ENCODE data around the gene SNRNP70. TPM values are rescaled to one million over a fixed set of nuclear protein-coding genes. Genes with fewer than 3 reads are reported as not detected.
"Not testable (repeated sequence)": the region's sequence is repeated elsewhere in the genome, so short reads cannot be mapped to it uniquely, and the experiment has no call there.

Gene SNRNP70
- total and polyA plus RNA-seq, 2 donors: 166 to 191 TPM

DNA sequence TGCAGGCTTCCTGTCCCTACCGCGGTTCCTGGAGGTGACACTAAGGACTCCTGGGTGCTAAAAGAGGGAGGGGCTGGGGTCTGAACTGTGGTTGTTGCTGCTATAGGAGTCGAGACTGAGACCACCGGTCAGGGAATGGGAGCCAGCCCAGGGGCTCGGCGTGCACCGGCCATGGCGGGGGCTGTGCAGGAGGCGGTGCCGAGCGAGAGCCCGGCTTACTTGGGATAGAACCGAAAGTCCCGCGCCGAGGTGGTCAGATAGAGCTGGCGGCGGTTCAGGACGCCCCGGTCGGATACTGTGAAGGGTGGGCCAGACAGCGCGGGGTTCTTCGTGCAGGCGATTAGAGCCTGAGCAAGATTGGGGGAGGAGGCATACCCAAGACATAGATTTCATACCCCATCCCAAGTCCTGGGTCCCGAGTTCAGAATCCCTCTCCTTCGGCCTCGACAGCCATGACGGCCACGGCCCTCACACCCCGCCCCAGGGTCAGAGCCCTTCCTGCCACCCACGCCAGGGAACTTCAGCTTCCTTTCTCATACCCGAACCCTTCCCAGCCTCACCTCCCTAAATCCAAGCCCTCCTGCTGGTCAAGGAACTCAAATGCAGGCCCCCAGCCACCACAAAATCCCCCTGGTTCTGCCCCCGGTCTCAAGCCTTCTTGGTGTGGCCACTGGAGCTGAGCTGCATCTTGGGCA lies 28.2 kb upstream of the SNRNP70 start:
- not testable (repeated sequence) for DNase-seq (ENCODE audit: extremely low spot score); H3K36me3 ChIP-seq (ENCODE audit: insufficient read depth); H3K27ac ChIP-seq (ENCODE audit: low read depth); H3K4me1 ChIP-seq (ENCODE audit: insufficient read depth)
- 3% methylated on average over 34 of the region's 34 CpGs for WGBS
- peak overlapping the region; percentile 46 for H3K4me3 ChIP-seq (ENCODE audit: low read depth, low read length)

DNA sequence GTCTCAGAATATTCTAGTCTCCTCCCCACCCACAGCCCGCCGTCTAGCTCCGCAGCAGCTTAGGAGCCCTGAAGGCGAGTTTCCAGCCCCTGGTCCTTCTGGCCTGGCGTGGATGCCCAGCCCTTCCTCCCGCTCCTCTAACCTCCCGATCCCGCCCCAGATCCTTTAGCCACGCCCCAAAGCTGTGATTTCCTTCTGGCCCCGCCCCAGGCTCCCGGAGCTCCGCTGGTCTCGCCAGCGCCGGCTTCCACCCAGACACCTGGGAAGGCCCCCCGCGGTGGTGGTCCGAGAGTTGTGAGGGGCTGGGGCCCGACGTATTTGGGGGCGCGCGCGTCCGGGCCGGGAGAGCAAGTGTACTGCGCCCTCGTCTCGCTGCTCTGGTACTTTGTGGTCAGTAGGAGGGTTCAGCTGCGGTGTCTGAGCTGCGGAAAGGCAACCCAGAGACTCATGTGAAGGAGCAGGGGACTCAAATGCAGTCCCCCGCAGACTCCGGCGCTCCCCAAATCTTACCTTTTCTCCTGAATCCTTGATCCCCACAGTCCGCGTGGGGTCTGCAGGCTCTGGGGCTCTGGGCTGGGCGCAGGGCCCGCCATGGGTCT lies 27.5 kb upstream of the SNRNP70 start, which contains the start of gene CGB7:
Gene CGB7 (minus strand): TSS at position 114 of the 599 bp plus-strand sequence. CDS start 2,374 bp downstream, outside the sequence.
- 5% methylated on average over 38 of the region's 38 CpGs for WGBS
- Histone ChIP-seq H3K4me1 (ENCODE audit: insufficient read depth) (no peaks in the 10 kb centered on the region), H3K27ac (ENCODE audit: low read depth) (no peak within 1 kb of the TSS), H3K36me3 (ENCODE audit: insufficient read depth) (no peaks in the 10 kb centered on the region), H3K4me3 (ENCODE audit: low read depth, low read length) (peak within 1 kb of the TSS; percentile 46)
- DNase-seq (ENCODE audit: extremely low spot score): no peak

DNA sequence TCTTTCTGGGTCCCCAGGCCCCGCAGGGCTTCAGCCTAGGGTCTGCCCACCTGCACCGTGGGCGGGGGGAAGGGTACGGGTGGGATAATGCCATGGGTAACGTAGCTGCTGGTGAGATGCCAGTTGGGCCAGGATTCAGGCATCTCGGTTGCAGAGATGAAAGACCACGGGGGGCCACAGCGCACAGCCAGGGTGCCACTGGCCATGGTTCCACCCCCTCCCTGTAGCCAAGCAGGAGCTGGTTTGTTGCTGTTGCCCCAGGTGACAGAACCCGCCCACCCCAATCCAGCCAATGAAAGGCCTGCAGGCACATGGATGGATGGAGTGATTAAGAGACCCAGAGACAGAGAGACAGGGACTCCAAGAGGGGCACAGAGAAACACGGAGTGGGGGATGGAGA lies 26.7 kb upstream of the SNRNP70 start:
- Histone ChIP-seq H3K36me3 (ENCODE audit: insufficient read depth) (no peaks in the 10 kb centered on the region), H3K4me3 (ENCODE audit: low read depth, low read length) (no peak overlapping the region), H3K27ac (ENCODE audit: low read depth) (no peak overlapping the region), H3K4me1 (ENCODE audit: insufficient read depth) (no peaks in the 10 kb centered on the region)
- WGBS: 35% methylated on average over 10 of the region's 10 CpGs
- DNase-seq (ENCODE audit: extremely low spot score): no peak

- Histone ChIP-seq H3K27ac (ENCODE audit: low read depth) (no peak overlapping the region), H3K36me3 (ENCODE audit: insufficient read depth) (no peaks in the 10 kb centered on the region), H3K4me1 (ENCODE audit: insufficient read depth) (no peaks in the 10 kb centered on the region), H3K4me3 (ENCODE audit: low read depth, low read length) (no peak overlapping the region)
- DNase-seq (ENCODE audit: extremely low spot score): no peak
- 35% methylated on average over 9 of the region's 9 CpGs for WGBS
Measured at GRCh38 chr19:49059053-49059452, 26.2 kb upstream of the SNRNP70 start.

DNA sequence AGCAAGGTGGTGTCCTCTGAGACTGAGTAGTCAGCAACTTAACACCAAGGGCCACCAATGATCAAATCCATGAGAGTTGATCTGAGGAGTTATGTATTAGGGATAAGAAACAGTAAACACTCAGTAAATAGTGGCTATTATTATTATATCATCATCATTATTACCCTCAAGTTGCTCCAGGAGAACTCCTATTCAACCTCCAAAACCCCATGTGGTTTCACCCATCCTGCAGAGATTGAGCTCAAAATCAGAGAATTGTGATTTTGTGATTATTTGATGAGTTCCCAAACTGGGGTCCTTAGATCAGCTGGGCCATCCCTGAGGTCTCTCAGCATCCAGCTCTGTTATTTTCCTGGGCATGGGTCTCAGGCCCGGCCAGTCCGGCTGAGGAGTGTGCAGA lies 24.3 kb upstream of the SNRNP70 start:
- no peaks in the 10 kb centered on the region for H3K36me3 ChIP-seq (ENCODE audit: insufficient read depth)
- no peaks in the 10 kb centered on the region for H3K4me1 ChIP-seq (ENCODE audit: insufficient read depth)
- DNase-seq (ENCODE audit: extremely low spot score): no peak
- 99% methylated on average over 2 of the region's 2 CpGs for WGBS
- H3K27ac ChIP-seq (ENCODE audit: low read depth): no peak overlapping the region
- no peak overlapping the region for H3K4me3 ChIP-seq (ENCODE audit: low read depth, low read length)

- DNase-seq (ENCODE audit: extremely low spot score): no peak
- H3K4me1 ChIP-seq (ENCODE audit: insufficient read depth): no peaks in the 10 kb centered on the region
- H3K4me3 ChIP-seq (ENCODE audit: low read depth, low read length): no peak overlapping the region
- H3K27ac ChIP-seq (ENCODE audit: low read depth): no peak overlapping the region
- 77% methylated on average over 25 of the region's 25 CpGs for WGBS
- H3K36me3 ChIP-seq (ENCODE audit: insufficient read depth): no peaks in the 10 kb centered on the region
Measured at GRCh38 chr19:49061445-49061844, 23.8 kb upstream of the SNRNP70 start.

- no peak overlapping the region for H3K4me3 ChIP-seq (ENCODE audit: low read depth, low read length)
- no peaks in the 10 kb centered on the region for H3K36me3 ChIP-seq (ENCODE audit: insufficient read depth)
- no peak for DNase-seq (ENCODE audit: extremely low spot score)
- H3K27ac ChIP-seq (ENCODE audit: low read depth): no peak overlapping the region
- H3K4me1 ChIP-seq (ENCODE audit: insufficient read depth): no peaks in the 10 kb centered on the region
- WGBS: 55% methylated on average over 10 of the region's 10 CpGs
Measured at GRCh38 chr19:49064029-49064629, 21.1 kb upstream of the SNRNP70 start.

DNA sequence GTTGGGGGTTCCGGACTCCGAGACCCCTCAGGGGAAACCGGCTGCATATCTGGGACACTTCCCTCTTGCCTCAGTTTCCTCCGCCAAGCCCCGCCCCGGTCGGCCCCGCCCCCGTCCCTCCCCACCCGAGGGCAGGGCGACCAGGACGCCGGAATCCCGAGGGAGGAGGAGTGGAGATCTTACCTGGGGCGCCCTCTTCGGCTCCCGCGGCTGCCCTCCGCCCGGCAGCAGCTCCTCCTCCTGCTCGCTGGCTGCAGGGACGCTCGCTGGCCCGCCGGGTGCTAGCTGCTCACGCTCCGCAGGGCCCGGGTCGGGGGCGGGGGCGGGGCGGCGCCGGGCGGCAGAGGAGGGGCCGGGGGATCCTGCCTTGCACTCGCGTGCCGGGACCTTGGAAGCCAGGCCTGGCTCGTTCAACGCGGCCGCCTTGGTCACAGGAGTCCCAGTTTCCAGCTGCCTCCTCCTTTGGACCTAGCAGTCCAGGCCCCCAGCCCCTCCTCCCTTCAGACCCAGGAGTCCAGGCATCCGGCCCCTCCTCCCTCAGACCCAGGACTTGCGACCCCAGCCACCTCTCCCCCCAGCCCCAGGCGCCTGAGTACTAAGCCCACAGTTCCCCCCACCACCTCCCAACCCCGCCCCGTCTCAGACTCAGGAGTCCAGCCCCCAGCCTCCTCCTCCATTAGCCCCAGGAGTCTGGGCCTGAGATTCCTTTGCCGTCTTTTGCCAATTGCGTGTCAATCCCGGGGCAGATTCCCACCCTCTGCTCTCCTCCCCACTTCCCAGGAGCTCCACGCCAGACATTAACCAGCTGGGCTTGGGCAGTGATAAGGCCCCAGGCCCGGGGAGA lies 20.3 kb upstream of the SNRNP70 start, which contains the start of gene NTF4:
Gene NTF4 (minus strand): TSS at position 51 of the 844 bp plus-strand sequence. CDS start 2,821 bp downstream, outside the sequence.
- Histone ChIP-seq H3K36me3 (ENCODE audit: insufficient read depth) (no peaks in the 10 kb centered on the region), H3K4me3 (ENCODE audit: low read depth, low read length) (peak within 1 kb of the TSS; percentile 31), H3K27ac (ENCODE audit: low read depth) (no peak within 1 kb of the TSS), H3K4me1 (ENCODE audit: insufficient read depth) (no peaks in the 10 kb centered on the region)
- 4% methylated on average over 53 of the region's 53 CpGs for WGBS
- DNase-seq (ENCODE audit: extremely low spot score): no peak

DNA sequence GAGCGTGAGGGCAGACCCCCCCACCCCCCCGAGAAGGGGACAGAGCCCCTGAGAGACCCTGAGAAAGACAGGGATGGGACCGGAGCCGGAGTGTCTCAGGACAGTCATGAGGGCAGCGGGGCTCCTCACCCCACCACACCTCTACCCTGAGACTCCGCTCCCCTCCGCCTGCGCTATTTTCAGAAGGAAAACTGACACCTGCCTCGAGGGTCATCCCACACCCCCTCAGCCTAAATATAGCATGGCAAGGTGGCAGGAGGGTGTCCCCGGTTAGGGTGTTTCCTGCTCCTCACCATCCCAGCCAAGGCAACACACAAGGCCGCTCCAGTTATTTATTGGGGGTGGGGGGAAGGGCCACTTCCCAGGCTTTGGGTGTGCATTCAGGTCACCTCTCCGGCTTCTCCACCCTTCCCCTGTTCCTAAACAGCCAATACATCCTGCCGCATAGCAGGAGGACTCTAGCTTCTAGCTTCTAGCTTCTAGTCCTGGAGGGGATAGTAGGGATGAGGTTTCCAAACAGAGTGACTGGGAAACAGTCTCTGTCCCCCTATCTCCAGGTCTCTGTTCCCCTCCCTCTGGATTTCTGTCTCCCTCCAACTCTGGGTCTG lies 19.2 kb upstream of the SNRNP70 start:
- no peak overlapping the region for H3K4me3 ChIP-seq (ENCODE audit: low read depth, low read length)
- 63% methylated on average over 13 of the region's 13 CpGs for WGBS

DNA sequence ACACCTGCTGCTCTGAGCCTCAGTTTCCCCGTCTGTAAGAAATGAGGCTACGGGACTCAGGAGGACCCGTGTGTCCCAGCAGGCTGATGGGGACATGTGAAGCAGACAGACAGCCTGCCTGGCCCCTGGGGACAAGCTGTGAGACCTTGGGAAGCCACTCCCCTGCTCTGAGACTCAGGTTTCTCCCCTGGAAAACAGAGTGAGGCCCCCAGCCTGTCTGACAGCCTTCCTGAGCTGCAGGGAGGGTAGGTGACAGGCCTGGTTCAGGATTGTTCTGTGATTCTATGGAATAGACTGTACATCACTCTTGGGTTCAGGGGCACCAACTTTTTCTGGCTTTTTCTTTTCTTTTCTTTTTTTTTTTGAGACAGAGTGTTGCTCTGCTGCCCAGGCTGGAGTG lies 17.7 kb upstream of the SNRNP70 start:
- Histone ChIP-seq H3K36me3 (ENCODE audit: insufficient read depth) (no peaks in the 10 kb centered on the region), H3K4me3 (ENCODE audit: low read depth, low read length) (no peak overlapping the region), H3K4me1 (ENCODE audit: insufficient read depth) (no peaks in the 10 kb centered on the region), H3K27ac (ENCODE audit: low read depth) (no peak overlapping the region)
- DNase-seq (ENCODE audit: extremely low spot score): no peak
- 65% methylated on average over 3 of the region's 3 CpGs for WGBS

More for the DNA sequence above, 19.2 kb upstream of the SNRNP70 start:
- Histone ChIP-seq H3K4me1 (ENCODE audit: insufficient read depth) (no peaks in the 10 kb centered on the region), H3K36me3 (ENCODE audit: insufficient read depth) (no peaks in the 10 kb centered on the region), H3K27ac (ENCODE audit: low read depth) (no peak overlapping the region)
- no peak for DNase-seq (ENCODE audit: extremely low spot score)

GRCh38 chr19:49069026-49069425 lies 16.2 kb upstream of the SNRNP70 start:
- 92% methylated on average over 9 of the region's 9 CpGs for WGBS
- H3K36me3 ChIP-seq (ENCODE audit: insufficient read depth): no peaks in the 10 kb centered on the region
- no peak overlapping the region for H3K27ac ChIP-seq (ENCODE audit: low read depth)
- H3K4me3 ChIP-seq (ENCODE audit: low read depth, low read length): no peak overlapping the region
- DNase-seq (ENCODE audit: extremely low spot score): no peak
- H3K4me1 ChIP-seq (ENCODE audit: insufficient read depth): no peaks in the 10 kb centered on the region

DNA sequence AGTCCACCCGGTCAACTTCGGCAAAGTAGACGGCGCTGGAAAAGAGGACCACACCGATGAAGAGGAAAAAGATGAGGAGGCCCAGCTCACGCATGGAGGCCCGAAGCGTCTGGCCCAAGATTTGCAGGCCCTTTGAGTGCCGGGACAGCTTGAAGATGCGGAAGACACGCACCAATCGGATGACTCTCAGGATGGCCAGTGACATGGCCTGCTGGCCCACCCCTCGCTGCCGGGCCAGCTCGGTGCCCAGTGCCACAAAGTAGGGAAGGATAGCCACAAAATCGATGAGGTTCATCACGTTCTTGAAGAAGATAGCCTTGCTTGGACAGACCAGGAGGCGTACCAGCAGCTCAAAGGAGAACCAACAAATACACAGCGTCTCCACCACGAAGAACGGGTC lies 14.8 kb upstream of the SNRNP70 start:
- 95% methylated on average over 21 of the region's 21 CpGs for WGBS
- H3K36me3 ChIP-seq (ENCODE audit: insufficient read depth): no peaks in the 10 kb centered on the region
- no peak overlapping the region for H3K4me3 ChIP-seq (ENCODE audit: low read depth, low read length)
- no peak overlapping the region for H3K27ac ChIP-seq (ENCODE audit: low read depth)
- no peaks in the 10 kb centered on the region for H3K4me1 ChIP-seq (ENCODE audit: insufficient read depth)
- no peak for DNase-seq (ENCODE audit: extremely low spot score)

Measured in urinary bladder (tissue), 4 donors.